ENCODE results near the gene TGFBR2. TPM values are rescaled to one million over a fixed set of nuclear protein-coding genes. Genes with fewer than 3 reads are reported as not detected.

The TGFBR2 gene
- total RNA-seq, 1 experiment from 2014 or later: 22.5 TPM

GRCh38 chr3:30614373-30614772, 8.0 kb downstream of the TGFBR2 start (continued):
- TF ChIP-seq TCF7L2 (IDR thresholded peaks at IDR 0.05; ENCODE audit: borderline replicate concordance, extremely low read depth, insufficient read depth, insufficient read length) (no peak), JUND (IDR thresholded peaks at IDR 0.05) (no peak)

GRCh38 chr3:30614943-30615342, 8.5 kb downstream of the TGFBR2 start:
- BruUV-seq (replicated peaks): no TSS peak
- H3K4me2 ChIP-seq (ENCODE audit: low read length): peak overlapping the region; percentile 85
- no peaks in the 10 kb centered on the region for H3K27me3 ChIP-seq (ENCODE audit: insufficient read depth, low read length)
- H4K20me1 ChIP-seq (ENCODE audit: insufficient read depth): peaks cover 13% of the 10 kb centered on the region
- no peaks in the 10 kb centered on the region for H3K9me3 ChIP-seq (ENCODE audit: control insufficient read depth in 1 of 2, insufficient read depth in 1 of 2, low read depth in 1 of 2, low read length in 2 of 2)
- H3K79me2 ChIP-seq (ENCODE audit: insufficient read depth, low read length): peaks cover 100% of the 10 kb centered on the region
- intact Hi-C loops (cut with micrococcal nuclease): loop anchor here (5.0 kb wide), 1 partner anchor 293 kb away; no protein-coding TSS in a partner anchor
- peak; percentile 5; the same call in 1 of the 2 replicates for ATAC-seq
- DNase-seq (ENCODE audit: low read depth, low spot score): no peak
- TF ChIP-seq FOSL1 (IDR thresholded peaks at IDR 0.05; ENCODE audit: low read depth) (peak; percentile 77), SP1 (IDR thresholded peaks at IDR 0.05; ENCODE audit: low read depth) (peak; percentile 84), ZFX (IDR thresholded peaks at IDR 0.05) (no peak), JUND (IDR thresholded peaks at IDR 0.05) (peak; percentile 82), MAX (IDR thresholded peaks at IDR 0.05) (no peak), YY1 (IDR thresholded peaks at IDR 0.05; ENCODE audit: extremely low read depth, insufficient replicate concordance, low read depth, low read length) (no peak), CBX3 (IDR thresholded peaks at IDR 0.05; ENCODE audit: low read depth) (peak; percentile 53; the same call in 1 of the 2 replicates), CTCF (IDR thresholded peaks at IDR 0.05 in 2 of 3, conservative IDR thresholded peaks at IDR 0.05 in 1 of 3; ENCODE audit: borderline replicate concordance in 1 of 3, insufficient read depth in 1 of 3, low read depth in 2 of 3, low read length in 2 of 3) (no peak), ELF1 (IDR thresholded peaks at IDR 0.05; ENCODE audit: borderline replicate concordance, low read depth) (no peak), POLR2A (IDR thresholded peaks at IDR 0.05; ENCODE audit: borderline replicate concordance, extremely low read depth, insufficient read depth, insufficient read length) (no peak), POLR2AphosphoS5 (IDR thresholded peaks at IDR 0.05; ENCODE audit: low read depth, low read length) (peak; percentile 32; the same call in 1 of the 2 replicates), SIN3A (IDR thresholded peaks at IDR 0.05; ENCODE audit: low read depth) (0 out of 2 replicates have a peak, but pooled peaks have one; percentile 38), SRF (IDR thresholded peaks at IDR 0.05; ENCODE audit: low read depth) (0 out of 2 replicates have a peak, but pooled peaks have one; percentile 36), CEBPB (IDR thresholded peaks at IDR 0.05; ENCODE audit: low read depth) (peak; percentile 48; the same call in 1 of the 2 replicates), EGR1 (IDR thresholded peaks at IDR 0.05; ENCODE audit: low read depth) (no peak), ATF3 (IDR thresholded peaks at IDR 0.05) (no peak)
- peaks cover 97 to 99% of the 10 kb centered on the region in 2 experiments for H3K4me1 ChIP-seq (ENCODE audit: control insufficient read depth in 1 of 2, insufficient read depth in 2 of 2, low read length in 2 of 2)
- POLR2A ChIA-PET: no interaction called here
- no peak overlapping the region for H2AFZ ChIP-seq (ENCODE audit: low read depth, low read length, poor library complexity, severe bottlenecking)
- no peaks in the 10 kb centered on the region for H3K9me2 ChIP-seq (ENCODE audit: insufficient read depth)
- H3K27ac ChIP-seq (ENCODE audit: low read depth, low read length): peak overlapping the region; percentile 54; the same call in 1 of the 2 replicates
- RAD21 ChIA-PET (ENCODE audit: low non-redundant PET in 1 of 2, low total read pairs in 2 of 2, uncharacterized antibody in 2 of 2, unreplicated experiment in 2 of 2): no interaction called here
- CTCF ChIA-PET: no interaction called here
- no peak overlapping the region for H3K4me3 ChIP-seq (replicated peaks in 1 of 2; ENCODE audit: low read depth in 1 of 2, low read length in 2 of 2)
- peak overlapping the region; percentile 21 for H3K9ac ChIP-seq (ENCODE audit: low read length)
- H3K36me3 ChIP-seq (ENCODE audit: control insufficient read depth in 1 of 2, insufficient read depth in 2 of 2, low read length in 2 of 2): peaks cover 2 to 9% of the 10 kb centered on the region in 2 experiments; a peak in 1 of 4 replicates
